Stimulated activated CD8-positive, alpha-beta memory T cell treated with anti-CD3 and anti-CD28 coated beads, Interleukin-7, amount 100 ng/mL, for 1 hour (primary cell): ENCODE results near the gene ACOXL.
"Not testable (repeated sequence)": the region's sequence is repeated elsewhere in the genome, so short reads cannot be mapped to it uniquely, and the experiment has no call there.

Experiments used
- DNase-seq, 2 donors: peaks; one replicate each; pipeline ENCODE4 v3.0.0-alpha.2; 2020; ENCODE audit warnings: low read depth in 2 of 2

The ACOXL gene

GRCh38 chr2:110732422-110733413, at the start of gene ACOXL:
TSS of gene ACOXL (plus strand) at chr2:110732573. CDS start at chr2:110768390, 35,817 bp downstream.
- no peak for DNase-seq

GRCh38 chr2:110682872-110683271, 49.5 kb upstream of the ACOXL start:
- no peak for DNase-seq

- not testable (repeated sequence) for DNase-seq
These were observed 44.4 kb upstream of the ACOXL start for GRCh38 chr2:110687775-110688484.

- no peak for DNase-seq
These were observed 43.7 kb upstream of the ACOXL start for GRCh38 chr2:110688594-110689091.

GRCh38 chr2:110690083-110690965, 42.0 kb upstream of the ACOXL start:
- DNase-seq: no peak

GRCh38 chr2:110691612-110692258, 40.6 kb upstream of the ACOXL start:
- DNase-seq: no peak

- not testable (repeated sequence) for DNase-seq
These were observed 37.1 kb upstream of the ACOXL start for GRCh38 chr2:110695146-110695898.

- DNase-seq: not testable (repeated sequence)
These were observed 34.1 kb upstream of the ACOXL start for GRCh38 chr2:110698253-110698652.

- DNase-seq: no peak
These were observed 29.6 kb upstream of the ACOXL start for GRCh38 chr2:110702514-110703380.

GRCh38 chr2:110707386-110707965, 24.9 kb upstream of the ACOXL start:
- no peak for DNase-seq

GRCh38 chr2:110708455-110708854, 23.9 kb upstream of the ACOXL start:
- DNase-seq: no peak

- DNase-seq: no peak
These were observed 19.6 kb upstream of the ACOXL start for GRCh38 chr2:110712737-110713136.

GRCh38 chr2:110713513-110714362, 18.6 kb upstream of the ACOXL start:
- no peak for DNase-seq

GRCh38 chr2:110714452-110715224, 17.7 kb upstream of the ACOXL start:
- DNase-seq: no peak

- DNase-seq: no peak
These were observed 15.3 kb upstream of the ACOXL start for GRCh38 chr2:110716959-110717645.

GRCh38 chr2:110717734-110718133, 14.6 kb upstream of the ACOXL start:
- DNase-seq: no peak

- no peak for DNase-seq
These were observed 14.0 kb upstream of the ACOXL start for GRCh38 chr2:110718382-110718781.
